ENCODE data around the gene HLA-DQB2.

DNA sequence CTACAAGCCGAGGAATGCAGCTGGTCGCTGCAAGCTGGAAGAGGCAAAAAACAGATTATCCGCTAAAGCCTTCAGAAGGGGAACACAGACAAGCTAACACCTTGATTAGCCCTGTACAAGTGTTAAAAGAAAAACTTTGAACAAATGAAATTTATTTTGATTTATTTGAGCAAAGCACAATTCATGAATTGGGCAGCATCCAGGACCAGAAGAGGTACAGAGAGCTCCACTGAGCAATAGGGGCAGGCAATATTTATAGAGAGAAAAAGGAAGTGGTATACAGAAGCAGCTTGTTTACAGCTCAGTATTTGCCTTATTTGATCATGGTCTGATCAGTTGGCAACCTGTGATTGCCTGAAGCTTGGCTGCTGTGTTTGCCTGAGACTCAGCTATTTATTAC, 35.8 kb upstream of the HLA-DQB2 start:
- TF ChIP-seq CTCF (IDR thresholded peaks at IDR 0.05) (no peak), POLR2A (IDR thresholded peaks at IDR 0.05) (no peak)
